IMR-90 (cell line): ENCODE measurements around the gene NGEF. TPM values are rescaled to one million over a fixed set of nuclear protein-coding genes. Genes with fewer than 3 reads are reported as not detected.

ENCODE experiments used
- ATAC-seq: fragments of 200-7000 bp; cut with Tn5 transposase; 2 replicates; pipeline ENCODE4 v1.9.1; 2020; ENCODE audit warnings: low read depth, mild to moderate bottlenecking, moderate library complexity
- BruUV-seq: library from RNA; stranded (reverse); fragments of 400-500 nt; replicated peaks from 2 replicates; lab custom pipeline; 2021; lab: Mats Ljungman, UMichigan
- CTCF ChIA-PET: fragments of 300-600 bp; formaldehyde crosslinking; extraction: SDS; loops from one replicate; lab custom pipeline; 2021; ENCODE audit warnings: antibody characterized with exemption; lab: Yijun Ruan, JAX
- POLR2A ChIA-PET: fragments of 300-600 bp; sonication (Branson Sonifier 250); formaldehyde crosslinking; loops from one replicate; lab custom pipeline; 2022; ENCODE audit warnings: antibody characterized with exemption; ENCODE audit not compliant: unreplicated experiment; lab: Charles Lee
- DNase-seq: peaks from one replicate; pipeline ENCODE4 v3.0.0; 2013
- H2AFZ ChIP-seq: replicated peaks from 2 replicates; pipeline ENCODE3; 2013; ENCODE audit warnings: low read length, mild to moderate bottlenecking; ENCODE audit not compliant: poor library complexity
- H2AK5ac ChIP-seq: 2 replicates; pipeline ENCODE4 v1.6.1; 2013; ENCODE audit warnings: low read depth, low read length, inconsistent platforms
- H2AK9ac ChIP-seq: replicated peaks from 2 replicates; pipeline ENCODE3; 2013; ENCODE audit warnings: mild to moderate bottlenecking, low read depth, low read length, moderate library complexity; ENCODE audit not compliant: poor library complexity
- H2BK120ac ChIP-seq: 2 replicates; pipeline ENCODE4 v1.6.1; 2013; ENCODE audit warnings: low read depth, low read length, inconsistent platforms
- H2BK15ac ChIP-seq: 3 replicates; pipeline ENCODE4 v1.6.1; 2013; ENCODE audit warnings: low read depth, low read length, inconsistent platforms
- H2BK20ac ChIP-seq: 2 replicates; pipeline ENCODE4 v1.6.1; 2013; ENCODE audit warnings: low read depth, mild to moderate bottlenecking, inconsistent platforms, low read length, moderate library complexity
- H2BK5ac ChIP-seq: 2 replicates; pipeline ENCODE4 v1.6.1; 2013; ENCODE audit warnings: mild to moderate bottlenecking, low read depth, low read length, inconsistent platforms; ENCODE audit not compliant: poor library complexity, severe bottlenecking
- H3K14ac ChIP-seq: replicated peaks from 2 replicates; pipeline ENCODE4 v1.6.1; 2013; ENCODE audit warnings: low read depth, low read length, inconsistent platforms
- H3K18ac ChIP-seq: 2 replicates; pipeline ENCODE4 v1.6.1; 2013; ENCODE audit warnings: low read depth, low read length, control low read depth
- H3K23ac ChIP-seq: 2 replicates; pipeline ENCODE4 v1.6.1; 2013; ENCODE audit warnings: low read depth, low read length, inconsistent platforms
- H3K27ac ChIP-seq: 2 replicates; pipeline ENCODE4 v1.5.1; 2013; ENCODE audit warnings: mild to moderate bottlenecking, control low read depth, low read length; ENCODE audit not compliant: insufficient read depth
- H3K27me3 ChIP-seq: 2 replicates; pipeline ENCODE4 v1.6.1; 2013; ENCODE audit warnings: low read length; ENCODE audit not compliant: control insufficient read depth, insufficient read depth
- H3K36me3 ChIP-seq: 2 replicates; pipeline ENCODE4 v1.6.1; 2013; ENCODE audit warnings: low read length, mixed read lengths; ENCODE audit not compliant: control insufficient read depth, insufficient read depth
- H3K4ac ChIP-seq: 2 replicates; pipeline ENCODE4 v1.6.1; 2013; ENCODE audit warnings: low read depth, low read length, inconsistent platforms
- H3K4me1 ChIP-seq: 2 replicates; pipeline ENCODE4 v1.6.1; 2013; ENCODE audit warnings: low read length, mixed read lengths; ENCODE audit not compliant: control insufficient read depth, insufficient read depth
- H3K4me2 ChIP-seq: 2 replicates; pipeline ENCODE4 v1.6.1; 2013; ENCODE audit warnings: low read depth, mild to moderate bottlenecking, control low read depth, low read length, moderate library complexity
- H3K4me3 ChIP-seq: 2 replicates; pipeline ENCODE4 v1.5.1; 2013; ENCODE audit warnings: low read depth, mild to moderate bottlenecking, control low read depth, low read length, moderate library complexity; ENCODE audit not compliant: insufficient read depth
- H3K56ac ChIP-seq: 2 replicates; pipeline ENCODE4 v1.6.1; 2013; ENCODE audit warnings: low read length, inconsistent platforms; ENCODE audit not compliant: insufficient read depth; ENCODE audit errors: extremely low read depth
- H3K79me1 ChIP-seq, 2 experiments: 2 replicates each; pipeline ENCODE4 v1.6.1; 2013; ENCODE audit warnings: low read length in 2 of 2, inconsistent platforms in 1 of 2, low read depth in 1 of 2
- H3K9ac ChIP-seq: 2 replicates; pipeline ENCODE4 v1.6.1; 2013; ENCODE audit warnings: low read depth, low read length, control low read depth
- H3K9me1 ChIP-seq: 2 replicates; pipeline ENCODE4 v1.6.1; 2013; ENCODE audit warnings: low read length, inconsistent platforms; ENCODE audit not compliant: insufficient read depth
- H3K9me3 ChIP-seq: 2 replicates; pipeline ENCODE4 v1.6.1; 2013; ENCODE audit warnings: low read length; ENCODE audit not compliant: control insufficient read depth, insufficient read depth
- H4K20me1 ChIP-seq: 2 replicates; pipeline ENCODE4 v1.6.1; 2013; ENCODE audit warnings: low read length, inconsistent platforms; ENCODE audit not compliant: insufficient read depth
- H4K5ac ChIP-seq: 2 replicates; pipeline ENCODE4 v1.6.1; 2013; ENCODE audit warnings: mild to moderate bottlenecking, low read depth, low read length, control low read depth
- H4K8ac ChIP-seq, 2 experiments: 2 replicates each; pipeline ENCODE4 v1.6.1; 2013; ENCODE audit warnings: low read depth in 2 of 2, low read length in 2 of 2, control low read depth in 1 of 2, inconsistent platforms in 1 of 2
- H4K91ac ChIP-seq: 2 replicates; pipeline ENCODE4 v1.6.1; 2013; ENCODE audit warnings: low read depth, low read length, inconsistent platforms; ENCODE audit not compliant: insufficient read depth
- BHLHE40 ChIP-seq: fragments of 150-350 bp; IDR thresholded peaks from 2 replicates; pipeline ENCODE4 v1.6.1; 2016; ENCODE audit warnings: mild to moderate bottlenecking, low read depth, low read length
- CEBPB ChIP-seq: IDR thresholded peaks from 2 replicates; pipeline ENCODE4 v1.6.1; 2012; ENCODE audit warnings: low read depth, low read length, improper control_type of control experiment
- CHD1 ChIP-seq: IDR thresholded peaks from 2 replicates; pipeline ENCODE4 v1.6.1; 2012; ENCODE audit warnings: low read depth, low read length, improper control_type of control experiment
- FOS ChIP-seq: fragments of 150-350 bp; IDR thresholded peaks from 2 replicates; pipeline ENCODE4 v1.6.1; 2016; ENCODE audit warnings: low read depth, low read length
- MAFK ChIP-seq: IDR thresholded peaks from 2 replicates; pipeline ENCODE4 v1.6.1; 2012; ENCODE audit warnings: low read depth, low read length, improper control_type of control experiment
- MAZ ChIP-seq: IDR thresholded peaks from 2 replicates; pipeline ENCODE4 v1.6.1; 2012; ENCODE audit warnings: low read depth, mild to moderate bottlenecking, low read length, improper control_type of control experiment, moderate library complexity, borderline replicate concordance
- MXI1 ChIP-seq: IDR thresholded peaks from 2 replicates; pipeline ENCODE4 v1.6.1; 2012; ENCODE audit warnings: low read depth, mild to moderate bottlenecking, low read length, moderate library complexity, borderline replicate concordance
- NFE2L2 ChIP-seq: fragments of 150-350 bp; IDR thresholded peaks from 2 replicates; pipeline ENCODE4 v1.6.1; 2016; ENCODE audit warnings: low read depth, mild to moderate bottlenecking, low read length
- POLR2A ChIP-seq: IDR thresholded peaks from 2 replicates; pipeline ENCODE4 v1.6.1; 2012; ENCODE audit warnings: mild to moderate bottlenecking, low read depth, low read length
- RAD21 ChIP-seq: IDR thresholded peaks from 2 replicates; pipeline ENCODE4 v1.6.1; 2012; ENCODE audit warnings: low read length, improper control_type of control experiment
- RCOR1 ChIP-seq: IDR thresholded peaks from 2 replicates; pipeline ENCODE4 v1.6.1; 2012; ENCODE audit warnings: mild to moderate bottlenecking, low read length, improper control_type of control experiment; ENCODE audit not compliant: insufficient replicate concordance
- RFX5 ChIP-seq: IDR thresholded peaks from 2 replicates; pipeline ENCODE4 v1.8.0; 2012; ENCODE audit warnings: low read depth, mild to moderate bottlenecking, low read length, moderate library complexity
- SMC3 ChIP-seq: fragments of 150-350 bp; IDR thresholded peaks from 2 replicates; pipeline ENCODE4 v1.6.1; 2016; ENCODE audit warnings: low read depth, mild to moderate bottlenecking, antibody characterized with exemption, low read length, moderate library complexity
- WGBS, 2 experiments: methylation state at CpG; one replicate each; pipeline versions ENCODE4 v1.1.5 to v1.1.7; 2013; ENCODE audit warnings: missing lambda C conversion rate in 2 of 2; ENCODE audit not compliant: insufficient read length in 1 of 2; ENCODE audit errors: extremely low coverage in 2 of 2; 5-methylcytosine and 5-hydroxymethylcytosine counted together
- dilution Hi-C: fragments of 300-500 bp; cut with HindIII; formaldehyde crosslinking; loops from one replicate; pipeline ENCODE4 v1.14.3; 2018; ENCODE audit warnings: low sequenced_read_pairs; ENCODE audit not compliant: unreplicated experiment
- in situ Hi-C: fragments of 300-500 bp; cut with MboI; formaldehyde crosslinking; loops from 3 replicates; pipeline ENCODE4 v1.14.3; 2019; ENCODE audit warnings: low sequenced_read_pairs, inconsistent platforms, mixed read lengths
- intact Hi-C: fragments of 100-400 bp; cut with micrococcal nuclease; formaldehyde crosslinking; loops from 2 replicates; pipeline ENCODE4 v1.10.0; 2022
- polyA plus RNA-seq, 3 experiments: library from polyadenylated mRNA; depleted of rRNA; stranded (reverse); fragments of >200 nt; gene quantifications; 2 replicates each; pipeline ENCODE4 v1.2.3, GENCODE V29; 2012; ENCODE audit warnings: low replicate concordance in 1 of 3
- total RNA-seq: library from RNA; depleted of rRNA; stranded (reverse); fragments of >200 nt; gene quantifications from 2 replicates; pipeline ENCODE4 v1.2.3, GENCODE V29; 2012
- TF ChIP-seq, protein P1 (sequence below): fragments of 150-350 bp; IDR thresholded peaks from 2 replicates; pipeline ENCODE4 v1.6.1; 2016; ENCODE audit warnings: low read depth, mild to moderate bottlenecking, low read length, moderate library complexity, borderline replicate concordance
- TF ChIP-seq, protein P2 (sequence below): fragments of 150-350 bp; IDR thresholded peaks from 2 replicates; pipeline ENCODE4 v1.6.1; 2017; ENCODE audit warnings: mild to moderate bottlenecking, antibody characterized with exemption, low read length, low read depth
- TF ChIP-seq, protein P3 (sequence below): conservative IDR thresholded peaks from 2 replicates; pipeline ENCODE4 v1.5.1; 2012; ENCODE audit warnings: mild to moderate bottlenecking, low read depth, low read length, improper control_type of control experiment

The NGEF gene
- total and polyA plus RNA-seq, 2 of the 4 experiments (the other 2 are of a cell fraction) = 1.1 to 1.7 TPM

DNA sequence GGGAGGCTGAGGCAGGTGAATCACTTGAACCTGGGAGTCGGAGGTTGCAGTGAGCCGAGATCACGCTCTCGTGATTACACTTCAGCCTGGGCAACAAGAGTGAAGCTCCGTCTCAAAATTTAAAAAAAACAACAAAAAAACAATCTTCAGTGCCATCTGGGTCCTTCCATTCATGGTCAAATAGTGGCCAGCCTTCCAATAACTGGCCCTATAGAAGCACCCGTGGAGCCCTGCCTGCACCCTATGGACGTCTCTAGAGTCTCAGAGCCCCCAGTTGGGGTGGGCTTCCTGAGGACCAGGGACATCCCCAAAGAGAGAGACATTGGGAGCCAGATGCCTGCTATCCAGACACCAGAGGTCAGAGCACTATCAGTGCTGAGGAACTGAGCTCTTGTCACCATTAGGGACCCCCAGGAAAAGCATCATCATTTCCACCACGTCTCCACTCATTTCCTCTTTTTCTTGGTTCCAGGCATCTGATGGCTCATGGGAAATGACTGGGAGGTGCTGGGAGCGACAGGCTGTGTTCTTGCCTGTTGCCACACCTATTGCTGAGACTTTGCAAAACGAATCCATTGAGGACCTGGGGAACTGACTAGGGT is 28.8 kb upstream of the NGEF start:
- ATAC-seq = no peak
- ChIA-PET POLR2A (no interaction called here), CTCF (no interaction called here)
- no peak for TF ChIP-seq SMC3
- no peak for TF ChIP-seq MXI1
- TF ChIP-seq, protein P1, sequence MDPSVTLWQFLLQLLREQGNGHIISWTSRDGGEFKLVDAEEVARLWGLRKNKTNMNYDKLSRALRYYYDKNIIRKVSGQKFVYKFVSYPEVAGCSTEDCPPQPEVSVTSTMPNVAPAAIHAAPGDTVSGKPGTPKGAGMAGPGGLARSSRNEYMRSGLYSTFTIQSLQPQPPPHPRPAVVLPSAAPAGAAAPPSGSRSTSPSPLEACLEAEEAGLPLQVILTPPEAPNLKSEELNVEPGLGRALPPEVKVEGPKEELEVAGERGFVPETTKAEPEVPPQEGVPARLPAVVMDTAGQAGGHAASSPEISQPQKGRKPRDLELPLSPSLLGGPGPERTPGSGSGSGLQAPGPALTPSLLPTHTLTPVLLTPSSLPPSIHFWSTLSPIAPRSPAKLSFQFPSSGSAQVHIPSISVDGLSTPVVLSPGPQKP = no peak
- TF ChIP-seq, protein P2, sequence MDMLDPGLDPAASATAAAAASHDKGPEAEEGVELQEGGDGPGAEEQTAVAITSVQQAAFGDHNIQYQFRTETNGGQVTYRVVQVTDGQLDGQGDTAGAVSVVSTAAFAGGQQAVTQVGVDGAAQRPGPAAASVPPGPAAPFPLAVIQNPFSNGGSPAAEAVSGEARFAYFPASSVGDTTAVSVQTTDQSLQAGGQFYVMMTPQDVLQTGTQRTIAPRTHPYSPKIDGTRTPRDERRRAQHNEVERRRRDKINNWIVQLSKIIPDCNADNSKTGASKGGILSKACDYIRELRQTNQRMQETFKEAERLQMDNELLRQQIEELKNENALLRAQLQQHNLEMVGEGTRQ = no peak
- no peak for TF ChIP-seq FOS
- TF ChIP-seq NFE2L2 = no peak
- no peak for TF ChIP-seq BHLHE40
- no peak for TF ChIP-seq RAD21
- no peak for TF ChIP-seq RFX5
- no peak for TF ChIP-seq RCOR1
- no peak for TF ChIP-seq MAZ
- no peak for TF ChIP-seq POLR2A
- TF ChIP-seq CHD1 = no peak
- TF ChIP-seq, protein P3, sequence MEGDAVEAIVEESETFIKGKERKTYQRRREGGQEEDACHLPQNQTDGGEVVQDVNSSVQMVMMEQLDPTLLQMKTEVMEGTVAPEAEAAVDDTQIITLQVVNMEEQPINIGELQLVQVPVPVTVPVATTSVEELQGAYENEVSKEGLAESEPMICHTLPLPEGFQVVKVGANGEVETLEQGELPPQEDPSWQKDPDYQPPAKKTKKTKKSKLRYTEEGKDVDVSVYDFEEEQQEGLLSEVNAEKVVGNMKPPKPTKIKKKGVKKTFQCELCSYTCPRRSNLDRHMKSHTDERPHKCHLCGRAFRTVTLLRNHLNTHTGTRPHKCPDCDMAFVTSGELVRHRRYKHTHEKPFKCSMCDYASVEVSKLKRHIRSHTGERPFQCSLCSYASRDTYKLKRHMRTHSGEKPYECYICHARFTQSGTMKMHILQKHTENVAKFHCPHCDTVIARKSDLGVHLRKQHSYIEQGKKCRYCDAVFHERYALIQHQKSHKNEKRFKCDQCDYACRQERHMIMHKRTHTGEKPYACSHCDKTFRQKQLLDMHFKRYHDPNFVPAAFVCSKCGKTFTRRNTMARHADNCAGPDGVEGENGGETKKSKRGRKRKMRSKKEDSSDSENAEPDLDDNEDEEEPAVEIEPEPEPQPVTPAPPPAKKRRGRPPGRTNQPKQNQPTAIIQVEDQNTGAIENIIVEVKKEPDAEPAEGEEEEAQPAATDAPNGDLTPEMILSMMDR = no peak
- TF ChIP-seq MAFK = no peak
- TF ChIP-seq CEBPB = no peak
- Histone ChIP-seq H3K9me3 (no peaks in the 10 kb centered on the region), H3K4me3 (no peak overlapping the region), H2AK5ac (no peak overlapping the region), H3K27ac (no peak overlapping the region), H2AFZ (no peak overlapping the region), H3K23ac (no peak overlapping the region), H3K36me3 (no peaks in the 10 kb centered on the region), H3K9me1 (no peaks in the 10 kb centered on the region), H3K18ac (no peak overlapping the region), H4K5ac (no peak overlapping the region), H3K79me1 (no peaks in the 10 kb centered on the region), H3K4ac (no peak overlapping the region), H2BK20ac (no peak overlapping the region), H3K9ac (no peak overlapping the region), H3K56ac (no peak overlapping the region), H2AK9ac (no peak overlapping the region), H3K14ac (no peak overlapping the region), H2BK15ac (no peak overlapping the region), H3K27me3 (peaks cover 35% of the 10 kb centered on the region), H3K4me1 (no peaks in the 10 kb centered on the region), H2BK120ac (no peak overlapping the region), H4K20me1 (no peaks in the 10 kb centered on the region), H3K4me2 (no peak overlapping the region), H4K91ac (no peak overlapping the region), H4K8ac (no peak overlapping the region), H2BK5ac (no peak overlapping the region)
- in situ Hi-C loops (no loop called here), dilution Hi-C loops (no loop called here), intact Hi-C loops (no loop called here)
- DNase-seq = no peak
- 57% methylated on average over 2 of the region's 10 CpGs; no CpG with 5 or more reads in 1 of the 2 experiments for WGBS, 2 experiments
- no TSS peak for BruUV-seq
